ENCODE data around the gene EPHB4.

- TF ChIP-seq RAD21 (IDR thresholded peaks at IDR 0.05; ENCODE audit: low read length) (no peak), CTCF (conservative IDR thresholded peaks at IDR 0.05; ENCODE audit: low read depth, low read length) (no peak)
Measured at GRCh38 chr7:100875356-100875751, 48.0 kb upstream of the EPHB4 start.

All from IMR-90 (cell line).